ENCODE data around the gene FGL2.
"Not testable (repeated sequence)": the region's sequence is repeated elsewhere in the genome, so short reads cannot be mapped to it uniquely, and the experiment has no call there.

The FGL2 gene

GRCh38 chr7:77155601-77156377 lies 43.8 kb downstream of the FGL2 start:
- DNase-seq (ENCODE audit: low read depth) = not testable (repeated sequence)

- not testable (repeated sequence) for DNase-seq (ENCODE audit: low read depth)
These were observed 44.6 kb downstream of the FGL2 start for GRCh38 chr7:77154917-77155464.

- DNase-seq (ENCODE audit: low read depth) = not testable (repeated sequence)
These were observed 47.4 kb downstream of the FGL2 start for GRCh38 chr7:77152232-77152631.

All from activated T-cell treated with anti-CD3 and anti-CD28 coated beads for 24 hours (primary cell).